Breast epithelium (tissue), 3 donors: Measurements from ENCODE around the gene RIN2.

Source experiments
- CTCF ChIP-seq, 3 donors: fragments of 450-650 bp; IDR thresholded peaks; one replicate each; pipeline ENCODE4 v1.5.1; 2016 to 2017; ENCODE audit warnings: antibody characterized with exemption in 3 of 3, mild to moderate bottlenecking in 3 of 3, moderate library complexity in 3 of 3
- POLR2A ChIP-seq: fragments of 450-650 bp; IDR thresholded peaks from one replicate; pipeline ENCODE4 v1.6.1; 2016; ENCODE audit warnings: antibody characterized with exemption, mild to moderate bottlenecking, moderate library complexity
- POLR2AphosphoS5 ChIP-seq, 3 donors: sonication (generic); formaldehyde crosslinking; IDR thresholded peaks; one replicate each; pipeline ENCODE4 v1.6.1; 2017; ENCODE audit warnings: antibody characterized with exemption in 3 of 3

DNA sequence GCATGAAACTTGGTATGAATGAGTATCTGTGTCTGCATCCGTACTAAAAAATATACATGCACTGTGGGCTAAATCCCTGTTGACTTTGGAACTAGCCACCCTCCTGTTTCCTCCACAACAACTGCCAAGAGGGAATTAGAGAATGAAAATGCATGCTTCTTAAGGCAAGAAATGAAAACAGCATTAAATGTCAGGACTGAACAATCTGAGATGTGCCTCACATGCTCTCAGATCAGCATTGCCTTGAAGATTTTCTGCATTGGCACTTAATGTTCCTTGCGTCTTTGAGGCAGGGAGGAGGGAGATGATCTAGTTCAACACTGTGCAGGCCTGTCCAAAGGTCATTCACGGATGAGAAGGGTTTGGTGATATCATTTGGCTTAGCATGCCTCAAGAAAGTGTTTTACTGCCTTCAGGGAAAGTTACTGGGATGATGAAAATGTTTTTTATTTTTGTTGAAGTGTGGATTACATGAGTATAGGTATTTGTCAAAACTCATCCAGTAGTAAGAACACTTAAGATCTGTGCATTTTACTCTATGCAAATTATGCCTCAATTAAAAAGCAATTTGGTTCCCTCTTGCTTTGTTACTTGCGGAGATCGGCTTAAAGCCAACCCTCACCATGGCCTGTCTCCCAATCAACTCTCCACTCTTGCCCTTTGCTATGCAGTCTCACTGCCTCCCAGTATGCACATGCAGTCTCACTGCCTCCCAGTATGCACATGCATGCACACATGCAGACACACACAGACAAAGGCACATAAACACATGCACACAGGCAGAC lies 47.5 kb upstream of the RIN2 start:
- TF ChIP-seq CTCF (IDR thresholded peaks at IDR 0.05) (no peak), POLR2A (no peak), POLR2AphosphoS5 (IDR thresholded peaks at IDR 0.05) (no peak)
